ENCODE results near the gene DDX43.

Gene DDX43

DNA sequence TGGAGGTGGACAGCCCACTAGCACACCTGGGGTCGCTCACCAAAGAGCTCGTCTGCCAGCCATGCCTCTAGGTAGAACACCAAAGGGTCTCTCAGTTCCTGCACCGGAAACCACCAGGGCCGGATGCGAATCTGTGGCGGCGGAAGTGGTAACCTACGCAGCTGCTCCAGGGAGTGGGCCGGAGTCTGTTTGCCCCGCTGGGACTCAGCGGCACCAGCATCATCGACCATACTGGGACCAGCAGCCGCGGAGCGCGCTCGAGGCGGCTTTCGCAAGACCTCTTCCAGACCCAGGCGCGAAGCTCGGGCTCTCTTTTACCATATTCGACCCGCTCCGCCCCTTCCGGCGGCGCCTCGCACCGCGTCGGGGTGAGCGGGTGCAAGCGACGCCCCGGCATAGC is 25.1 kb upstream of the DDX43 start, which contains the start of gene OOEP:
Gene OOEP, minus strand, starts transcription at position 335 of the 400 bp plus-strand sequence. Its CDS starts 105 bp downstream, at position 230.
- no peaks in the 10 kb centered on the region for H4K20me1 ChIP-seq (ENCODE audit: insufficient read depth, low read length)
- H3K36me3 ChIP-seq (replicated peaks; ENCODE audit: insufficient read depth, low read length): no peaks in the 10 kb centered on the region
- H3K4me2 ChIP-seq (ENCODE audit: low read depth, low read length): no peak within 1 kb of the TSS
- H3K9me2 ChIP-seq (replicated peaks; ENCODE audit: insufficient read depth, low read length): no peaks in the 10 kb centered on the region
- TF ChIP-seq EZH2 (optimal IDR thresholded peaks at IDR 0.05; ENCODE audit: low read depth, low read length): no peak
- no peak for TF ChIP-seq EZH2phosphoT487 (IDR thresholded peaks at IDR 0.05; ENCODE audit: low read length)
- TF ChIP-seq, protein P1, sequence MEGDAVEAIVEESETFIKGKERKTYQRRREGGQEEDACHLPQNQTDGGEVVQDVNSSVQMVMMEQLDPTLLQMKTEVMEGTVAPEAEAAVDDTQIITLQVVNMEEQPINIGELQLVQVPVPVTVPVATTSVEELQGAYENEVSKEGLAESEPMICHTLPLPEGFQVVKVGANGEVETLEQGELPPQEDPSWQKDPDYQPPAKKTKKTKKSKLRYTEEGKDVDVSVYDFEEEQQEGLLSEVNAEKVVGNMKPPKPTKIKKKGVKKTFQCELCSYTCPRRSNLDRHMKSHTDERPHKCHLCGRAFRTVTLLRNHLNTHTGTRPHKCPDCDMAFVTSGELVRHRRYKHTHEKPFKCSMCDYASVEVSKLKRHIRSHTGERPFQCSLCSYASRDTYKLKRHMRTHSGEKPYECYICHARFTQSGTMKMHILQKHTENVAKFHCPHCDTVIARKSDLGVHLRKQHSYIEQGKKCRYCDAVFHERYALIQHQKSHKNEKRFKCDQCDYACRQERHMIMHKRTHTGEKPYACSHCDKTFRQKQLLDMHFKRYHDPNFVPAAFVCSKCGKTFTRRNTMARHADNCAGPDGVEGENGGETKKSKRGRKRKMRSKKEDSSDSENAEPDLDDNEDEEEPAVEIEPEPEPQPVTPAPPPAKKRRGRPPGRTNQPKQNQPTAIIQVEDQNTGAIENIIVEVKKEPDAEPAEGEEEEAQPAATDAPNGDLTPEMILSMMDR (IDR thresholded peaks at IDR 0.05; ENCODE audit: low read length): no peak
- no peaks in the 10 kb centered on the region for H3F3A ChIP-seq (ENCODE audit: insufficient read depth, low read length)
- no peaks in the 10 kb centered on the region for H3K4me1 ChIP-seq (ENCODE audit: low read length)
- DNase-seq: no peak
- H3K79me2 ChIP-seq (ENCODE audit: low read length): no peaks in the 10 kb centered on the region
- H3K9me3 ChIP-seq (replicated peaks; ENCODE audit: insufficient read depth, low read length): no peaks in the 10 kb centered on the region
- no peak within 1 kb of the TSS for H3K27ac ChIP-seq (ENCODE audit: low read length)
- H3K9ac ChIP-seq (ENCODE audit: low read length): no peak within 1 kb of the TSS
- H2AFZ ChIP-seq (ENCODE audit: low read length): no peak within 1 kb of the TSS
- no peak within 1 kb of the TSS for H3K4me3 ChIP-seq (ENCODE audit: low read length)
- H3K27me3 ChIP-seq (replicated peaks; ENCODE audit: insufficient read depth, low read length): no peaks in the 10 kb centered on the region

DNA sequence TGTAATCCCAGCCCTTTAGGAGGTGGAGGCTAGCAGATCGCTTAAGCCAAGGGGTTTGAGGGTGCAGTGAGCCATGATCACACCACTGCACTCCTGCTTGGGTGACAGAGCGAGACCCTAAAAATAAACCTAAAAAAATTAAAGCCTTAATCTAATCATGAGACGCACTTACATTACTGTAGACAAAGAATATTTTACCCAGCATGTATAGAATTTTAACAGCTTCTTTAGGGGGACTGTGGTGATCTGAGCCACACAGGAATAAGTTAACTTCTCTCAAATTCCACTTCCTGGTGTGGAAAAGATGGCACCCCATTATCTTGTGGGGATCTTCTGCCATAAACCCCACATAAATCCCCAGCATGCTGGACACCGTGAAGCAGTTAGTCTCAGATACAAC is 22.6 kb upstream of the DDX43 start:
- Histone ChIP-seq H3K79me2 (ENCODE audit: low read length) (no peaks in the 10 kb centered on the region), H3K4me3 (ENCODE audit: low read length) (no peak overlapping the region)
- no peak for TF ChIP-seq EZH2 (optimal IDR thresholded peaks at IDR 0.05; ENCODE audit: low read depth, low read length)
- TF ChIP-seq, protein P1 (IDR thresholded peaks at IDR 0.05; ENCODE audit: low read length): no peak

GRCh38 chr6:73372516-73372915 is 22.1 kb upstream of the DDX43 start:
- H3K9me3 ChIP-seq (replicated peaks; ENCODE audit: insufficient read depth, low read length): no peaks in the 10 kb centered on the region
- H3K4me2 ChIP-seq (ENCODE audit: low read depth, low read length): no peak overlapping the region
- H3F3A ChIP-seq (ENCODE audit: insufficient read depth, low read length): no peaks in the 10 kb centered on the region
- H3K36me3 ChIP-seq (replicated peaks; ENCODE audit: insufficient read depth, low read length): no peaks in the 10 kb centered on the region
- H3K9ac ChIP-seq (ENCODE audit: low read length): no peak overlapping the region
- H3K4me3 ChIP-seq (ENCODE audit: low read length): no peak overlapping the region
- no peak overlapping the region for H3K27ac ChIP-seq (ENCODE audit: low read length)
- H3K27me3 ChIP-seq (replicated peaks; ENCODE audit: insufficient read depth, low read length): no peaks in the 10 kb centered on the region
- no peaks in the 10 kb centered on the region for H3K4me1 ChIP-seq (ENCODE audit: low read length)
- H4K20me1 ChIP-seq (ENCODE audit: insufficient read depth, low read length): no peaks in the 10 kb centered on the region
- H2AFZ ChIP-seq (ENCODE audit: low read length): no peak overlapping the region
- no peak for DNase-seq
- H3K9me2 ChIP-seq (replicated peaks; ENCODE audit: insufficient read depth, low read length): no peaks in the 10 kb centered on the region
- TF ChIP-seq EZH2 (optimal IDR thresholded peaks at IDR 0.05; ENCODE audit: low read depth, low read length) (no peak), EZH2phosphoT487 (IDR thresholded peaks at IDR 0.05; ENCODE audit: low read length) (no peak)
- TF ChIP-seq, protein P1 (IDR thresholded peaks at IDR 0.05; ENCODE audit: low read length): no peak
- H3K79me2 ChIP-seq (ENCODE audit: low read length): no peaks in the 10 kb centered on the region

More for the DNA sequence above, 22.6 kb upstream of the DDX43 start:
- H3K4me2 ChIP-seq (ENCODE audit: low read depth, low read length): no peak overlapping the region
- H2AFZ ChIP-seq (ENCODE audit: low read length): no peak overlapping the region
- H3K27me3 ChIP-seq (replicated peaks; ENCODE audit: insufficient read depth, low read length): no peaks in the 10 kb centered on the region
- no peak overlapping the region for H3K27ac ChIP-seq (ENCODE audit: low read length)
- H3K4me1 ChIP-seq (ENCODE audit: low read length): no peaks in the 10 kb centered on the region
- no peaks in the 10 kb centered on the region for H4K20me1 ChIP-seq (ENCODE audit: insufficient read depth, low read length)
- H3K36me3 ChIP-seq (replicated peaks; ENCODE audit: insufficient read depth, low read length): no peaks in the 10 kb centered on the region
- no peak overlapping the region for H3K9ac ChIP-seq (ENCODE audit: low read length)
- no peaks in the 10 kb centered on the region for H3K9me3 ChIP-seq (replicated peaks; ENCODE audit: insufficient read depth, low read length)
- no peaks in the 10 kb centered on the region for H3F3A ChIP-seq (ENCODE audit: insufficient read depth, low read length)
- no peaks in the 10 kb centered on the region for H3K9me2 ChIP-seq (replicated peaks; ENCODE audit: insufficient read depth, low read length)
- no peak for DNase-seq
